OCI-LY7 (cell line): ENCODE measurements around the gene ZNF385D. TPM values are rescaled to one million over a fixed set of nuclear protein-coding genes. Genes with fewer than 3 reads are reported as not detected.

ENCODE experiments used
- BruUV-seq: library from RNA; stranded (reverse); fragments of 400-500 nt; replicated peaks from 2 replicates; lab custom pipeline; 2021; lab: Mats Ljungman, UMichigan
- CTCF ChIA-PET: fragments of 300-600 bp; sonication (Branson Sonifier 250); formaldehyde crosslinking; loops from one replicate; lab custom pipeline; 2022; ENCODE audit warnings: antibody characterized with exemption; ENCODE audit not compliant: unreplicated experiment; lab: Charles Lee
- POLR2A ChIA-PET: fragments of 300-600 bp; sonication (Branson Sonifier 250); formaldehyde crosslinking; loops from one replicate; lab custom pipeline; 2022; ENCODE audit warnings: antibody characterized with exemption; lab: Charles Lee
- DNase-seq: peaks from one replicate; pipeline ENCODE4 v3.0.0-alpha.2; 2015; ENCODE audit warnings: low spot score
- H2AFZ ChIP-seq: fragments of 200-600 bp; sonication (generic), shearing (Covaris generic); 2 replicates; pipeline ENCODE4 v1.6.1; 2014; ENCODE audit warnings: mild to moderate bottlenecking, antibody characterized with exemption, low read length, moderate library complexity
- H3K27ac ChIP-seq: fragments of 200-600 bp; sonication (generic); 2 replicates; pipeline ENCODE4 v1.5.1; 2014; ENCODE audit warnings: mixed run types, low read depth, mild to moderate bottlenecking, moderate library complexity, low read length, inconsistent platforms; ENCODE audit not compliant: poor library complexity, severe bottlenecking
- H3K36me3 ChIP-seq: fragments of 200-600 bp; sonication (generic); 2 replicates; pipeline ENCODE4 v1.6.1; 2014; ENCODE audit warnings: mild to moderate bottlenecking, antibody characterized with exemption, low read length, moderate library complexity, mixed read lengths; ENCODE audit not compliant: insufficient read depth
- H3K4me1 ChIP-seq: fragments of 200-600 bp; sonication (generic); 2 replicates; pipeline ENCODE4 v1.5.1; 2014; ENCODE audit warnings: mild to moderate bottlenecking, low read length; ENCODE audit not compliant: insufficient read depth, poor library complexity, severe bottlenecking
- H3K4me2 ChIP-seq: fragments of 200-600 bp; sonication (generic); 2 replicates; pipeline ENCODE4 v1.6.1; 2014; ENCODE audit warnings: mild to moderate bottlenecking, low read length
- H3K4me3 ChIP-seq: fragments of 200-600 bp; sonication (generic); 2 replicates; pipeline ENCODE4 v1.5.1; 2014; ENCODE audit warnings: mild to moderate bottlenecking, low read depth, low read length; ENCODE audit not compliant: poor library complexity, severe bottlenecking
- H3K79me2 ChIP-seq: fragments of 200-600 bp; sonication (generic); 2 replicates; pipeline ENCODE4 v1.6.1; 2016; ENCODE audit warnings: low read depth, mild to moderate bottlenecking, low read length, moderate library complexity, mixed read lengths; ENCODE audit not compliant: insufficient read depth
- H3K9me2 ChIP-seq: fragments of 200-600 bp; sonication (generic); 2 replicates; pipeline ENCODE4 v1.6.1; 2016; ENCODE audit warnings: mild to moderate bottlenecking, low read length, mixed read lengths; ENCODE audit not compliant: insufficient read depth
- H3K9me3 ChIP-seq: fragments of 200-600 bp; sonication (generic); 2 replicates; pipeline ENCODE4 v1.6.1; 2014; ENCODE audit warnings: mild to moderate bottlenecking, mixed run types, low read length, mixed read lengths
- H4K20me1 ChIP-seq: fragments of 200-600 bp; sonication (generic); 2 replicates; pipeline ENCODE4 v1.6.1; 2014; ENCODE audit warnings: mild to moderate bottlenecking, antibody characterized with exemption, low read length, moderate library complexity, mixed read lengths; ENCODE audit not compliant: insufficient read depth
- EZH2phosphoT487 ChIP-seq: fragments of 200-600 bp; sonication (generic); IDR thresholded peaks from 2 replicates; pipeline ENCODE4 v1.6.1; 2018; ENCODE audit warnings: low read depth, borderline replicate concordance, mild to moderate bottlenecking, mixed run types, antibody characterized with exemption, low read length, moderate library complexity, mixed read lengths
- intact Hi-C: fragments of 100-400 bp; cut with micrococcal nuclease; formaldehyde crosslinking; loops from one replicate; pipeline ENCODE4 v1.10.0; 2022; ENCODE audit not compliant: unreplicated experiment
- total RNA-seq, 2 experiments: library from RNA; depleted of rRNA in 1 of 2; stranded (reverse); fragments of >200 nt in 1 of 2; shearing (Covaris generic) in 1 of 2; gene quantifications; 2 replicates each; pipeline ENCODE4 v1.2.3, GENCODE V29; 2014 to 2022
- TF ChIP-seq, protein P1 (sequence below): fragments of 200-600 bp; sonication (generic); conservative IDR thresholded peaks from 2 replicates; pipeline ENCODE4 v1.5.1; 2014; ENCODE audit warnings: mild to moderate bottlenecking, antibody characterized with exemption, low read length, moderate library complexity, mixed read lengths

The ZNF385D gene
- total RNA-seq, 2 experiments from 2014 or later = 0.13 TPM; not detected in 1

DNA sequence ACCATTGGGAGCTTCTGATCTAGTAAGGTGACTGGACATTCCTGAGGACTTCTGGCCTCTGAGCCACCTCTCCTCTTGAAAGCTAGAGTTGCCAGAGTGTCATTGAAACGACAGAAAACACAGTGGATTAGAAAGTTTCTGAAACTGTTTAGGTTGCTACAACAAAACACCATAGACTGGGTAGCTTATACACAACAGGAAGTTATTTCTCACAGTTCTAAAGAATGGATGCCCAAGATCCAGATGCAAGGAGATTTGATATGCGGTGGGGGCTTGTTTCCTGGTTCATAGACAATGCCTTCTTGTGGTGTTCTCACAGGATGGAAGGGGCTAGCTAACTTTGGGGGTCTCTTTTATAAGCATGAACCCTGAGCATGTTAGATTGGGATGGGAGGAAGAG lies 43.3 kb upstream of the ZNF385D start:
- H3K4me2 ChIP-seq = no peak overlapping the region
- BruUV-seq = no TSS peak
- TF ChIP-seq, protein P1, sequence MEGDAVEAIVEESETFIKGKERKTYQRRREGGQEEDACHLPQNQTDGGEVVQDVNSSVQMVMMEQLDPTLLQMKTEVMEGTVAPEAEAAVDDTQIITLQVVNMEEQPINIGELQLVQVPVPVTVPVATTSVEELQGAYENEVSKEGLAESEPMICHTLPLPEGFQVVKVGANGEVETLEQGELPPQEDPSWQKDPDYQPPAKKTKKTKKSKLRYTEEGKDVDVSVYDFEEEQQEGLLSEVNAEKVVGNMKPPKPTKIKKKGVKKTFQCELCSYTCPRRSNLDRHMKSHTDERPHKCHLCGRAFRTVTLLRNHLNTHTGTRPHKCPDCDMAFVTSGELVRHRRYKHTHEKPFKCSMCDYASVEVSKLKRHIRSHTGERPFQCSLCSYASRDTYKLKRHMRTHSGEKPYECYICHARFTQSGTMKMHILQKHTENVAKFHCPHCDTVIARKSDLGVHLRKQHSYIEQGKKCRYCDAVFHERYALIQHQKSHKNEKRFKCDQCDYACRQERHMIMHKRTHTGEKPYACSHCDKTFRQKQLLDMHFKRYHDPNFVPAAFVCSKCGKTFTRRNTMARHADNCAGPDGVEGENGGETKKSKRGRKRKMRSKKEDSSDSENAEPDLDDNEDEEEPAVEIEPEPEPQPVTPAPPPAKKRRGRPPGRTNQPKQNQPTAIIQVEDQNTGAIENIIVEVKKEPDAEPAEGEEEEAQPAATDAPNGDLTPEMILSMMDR = no peak
- TF ChIP-seq EZH2phosphoT487 = no peak
- H2AFZ ChIP-seq = no peak overlapping the region
- ChIA-PET CTCF (no interaction called here), POLR2A (interaction anchor here (0.5 to 0.6 kb wide), 4 partner anchors 47 to 867 kb away, joined by 3 to 6 read pairs (median 3); no protein-coding TSS in a partner anchor)
- H3K79me2 ChIP-seq = no peaks in the 10 kb centered on the region
- H3K4me3 ChIP-seq = no peak overlapping the region
- intact Hi-C loops = no loop called here
- no peaks in the 10 kb centered on the region for H3K9me2 ChIP-seq
- no peaks in the 10 kb centered on the region for H3K36me3 ChIP-seq
- H4K20me1 ChIP-seq = no peaks in the 10 kb centered on the region
- no peak overlapping the region for H3K27ac ChIP-seq
- DNase-seq = no peak
- H3K9me3 ChIP-seq = no peaks in the 10 kb centered on the region
- no peaks in the 10 kb centered on the region for H3K4me1 ChIP-seq

DNA sequence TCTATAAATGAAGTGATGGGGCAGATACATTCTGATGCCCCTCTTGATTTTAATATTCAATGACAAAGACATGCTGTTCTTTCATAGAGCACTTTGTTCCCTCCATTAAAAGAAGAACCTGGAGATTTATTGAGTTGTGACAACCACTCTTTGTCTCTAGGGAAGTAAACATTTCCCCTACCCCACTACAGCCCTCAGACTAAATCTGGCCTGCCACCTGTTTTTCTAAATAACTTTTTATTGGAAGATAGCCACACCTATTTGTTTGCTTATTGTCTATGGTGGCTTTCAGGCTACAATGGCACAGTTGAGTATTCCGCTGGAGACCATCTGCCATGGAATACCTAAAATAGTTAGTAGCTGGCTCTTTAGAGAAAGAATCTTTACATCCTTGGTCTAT lies 41.2 kb upstream of the ZNF385D start:
- Histone ChIP-seq H3K4me1 (no peaks in the 10 kb centered on the region), H3K9me2 (no peaks in the 10 kb centered on the region), H2AFZ (no peak overlapping the region), H3K4me2 (no peak overlapping the region), H3K27ac (no peak overlapping the region), H3K9me3 (no peaks in the 10 kb centered on the region), H3K4me3 (no peak overlapping the region), H4K20me1 (no peaks in the 10 kb centered on the region), H3K36me3 (no peaks in the 10 kb centered on the region), H3K79me2 (no peaks in the 10 kb centered on the region)
- CTCF ChIA-PET = no interaction called here
- TF ChIP-seq EZH2phosphoT487 = no peak
- TF ChIP-seq, protein P1 = no peak
- no peak for DNase-seq
- POLR2A ChIA-PET = no interaction called here
- intact Hi-C loops = no loop called here
- no TSS peak for BruUV-seq

DNA sequence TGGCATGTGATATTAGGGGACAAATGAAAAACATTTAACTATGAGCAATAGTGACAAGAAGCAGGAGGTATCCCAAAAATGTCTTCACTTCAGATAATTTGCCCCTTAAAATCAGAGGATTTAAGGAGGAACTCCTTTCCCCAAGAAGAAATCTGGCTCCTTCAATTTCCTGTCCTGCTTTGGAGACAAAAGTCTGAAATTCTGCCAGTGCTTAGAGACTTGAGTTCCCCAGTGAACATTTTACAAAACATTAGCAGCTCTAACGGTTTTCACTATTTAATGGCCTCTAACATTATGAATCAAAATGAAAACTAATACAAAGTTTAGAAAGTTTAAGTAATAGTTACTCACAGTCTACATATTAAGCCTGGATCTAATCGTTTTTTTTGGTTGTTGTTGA lies 40.3 kb upstream of the ZNF385D start:
- Histone ChIP-seq H3K9me2 (no peaks in the 10 kb centered on the region), H3K9me3 (no peaks in the 10 kb centered on the region), H3K4me2 (no peak overlapping the region), H3K4me3 (no peak overlapping the region), H3K79me2 (no peaks in the 10 kb centered on the region), H3K27ac (no peak overlapping the region), H2AFZ (no peak overlapping the region), H4K20me1 (no peaks in the 10 kb centered on the region), H3K4me1 (no peaks in the 10 kb centered on the region), H3K36me3 (no peaks in the 10 kb centered on the region)
- CTCF ChIA-PET = no interaction called here
- no TSS peak for BruUV-seq
- intact Hi-C loops = no loop called here
- POLR2A ChIA-PET = interaction anchor here (0.5 to 0.7 kb wide), 2 partner anchors 67 to 178 kb away, joined by 3 to 5 read pairs; no protein-coding TSS in a partner anchor
- TF ChIP-seq, protein P1 = no peak
- TF ChIP-seq EZH2phosphoT487 = no peak
- DNase-seq = no peak
